Gastroesophageal sphincter (tissue), 3 donors: ENCODE data around the gene PYGM.

Experiments used
- CTCF ChIP-seq, 4 experiments: fragments of 200-600 bp in 2 of 4; fragments of 450-650 bp in 2 of 4; sonication (generic) in 1 of 4; IDR thresholded peaks; one replicate each; pipeline ENCODE4 v1.5.1; 2017 to 2019; ENCODE audit warnings: antibody characterized with exemption in 4 of 4, mild to moderate bottlenecking in 2 of 4, moderate library complexity in 2 of 4
- EP300 ChIP-seq: sonication (generic); formaldehyde crosslinking; IDR thresholded peaks from one replicate; pipeline ENCODE4 v1.6.1; 2017; ENCODE audit warnings: antibody characterized with exemption, mild to moderate bottlenecking
- POLR2A ChIP-seq, 2 donors: fragments of 450-650 bp; IDR thresholded peaks; one replicate each; pipeline ENCODE4 v1.6.1; 2017; ENCODE audit warnings: antibody characterized with exemption in 2 of 2, mild to moderate bottlenecking in 2 of 2, moderate library complexity in 1 of 2

DNA sequence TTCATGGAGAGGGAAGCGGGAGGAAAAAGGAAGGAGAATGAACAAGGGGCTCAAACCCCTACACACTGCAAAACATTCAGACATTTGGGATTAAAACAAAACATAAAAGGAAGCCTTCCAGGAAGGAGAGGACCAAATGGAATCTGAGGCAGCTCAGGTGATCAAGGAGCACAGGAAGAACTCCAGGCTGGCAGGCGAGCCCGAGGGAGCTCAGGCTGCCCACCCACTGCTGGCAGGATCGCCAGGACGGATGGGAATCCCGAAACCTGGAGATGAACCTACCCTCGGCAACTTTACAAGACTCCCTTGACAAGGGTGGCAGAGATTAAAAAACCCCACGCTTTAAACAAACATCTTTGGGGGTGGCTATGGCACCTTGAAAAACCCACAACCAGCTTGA lies 5.0 kb upstream of the PYGM start:
- TF ChIP-seq EP300: no peak
- no peak for TF ChIP-seq POLR2A (IDR thresholded peaks at IDR 0.05)
- TF ChIP-seq CTCF (IDR thresholded peaks at IDR 0.05): no peak
